SK-N-SH treated with all-trans-retinoic acid at 6 μM for 48 hours (cell line): Measurements from ENCODE around the gene TYK2.

ENCODE experiments used
- ISL1 ChIP-seq: fragments of 250-450 bp; sonication (Bioruptor Pico); IDR thresholded peaks from 2 replicates; pipeline ENCODE4 v2.1.2; 2022; ENCODE audit warnings: mild to moderate bottlenecking, moderate library complexity
- OSR1 ChIP-seq: fragments of 250-450 bp; sonication (Bioruptor Pico); IDR thresholded peaks from 2 replicates; pipeline ENCODE4 v1.8.0; 2022; ENCODE audit warnings: moderate library complexity, mild to moderate bottlenecking, inconsistent platforms
- PPARA ChIP-seq: fragments of 250-450 bp; sonication (Bioruptor Pico); IDR thresholded peaks from 2 replicates; pipeline ENCODE4 v1.5.0; 2020; ENCODE audit warnings: mild to moderate bottlenecking, borderline replicate concordance
- RARB ChIP-seq: fragments of 250-450 bp; sonication (Bioruptor Pico); IDR thresholded peaks from 2 replicates; pipeline ENCODE4 v1.8.0; 2021; ENCODE audit warnings: mild to moderate bottlenecking, moderate library complexity
- TCF4 ChIP-seq: fragments of 250-450 bp; sonication (Bioruptor Pico); IDR thresholded peaks from 2 replicates; pipeline ENCODE4 v1.8.0; 2021; ENCODE audit warnings: mild to moderate bottlenecking, moderate library complexity, borderline replicate concordance
- ZNF565 ChIP-seq: fragments of 450-650 bp; formaldehyde crosslinking; conservative IDR thresholded peaks from 2 replicates; pipeline ENCODE4 v1.5.0; 2020; ENCODE audit warnings: low read depth, mild to moderate bottlenecking, moderate library complexity
- ZNF8 ChIP-seq: fragments of 450-650 bp; formaldehyde crosslinking; IDR thresholded peaks from 2 replicates; pipeline ENCODE4 v1.5.0; 2020; ENCODE audit warnings: mild to moderate bottlenecking, moderate library complexity
- TF ChIP-seq, protein P1 (sequence below): fragments of 250-450 bp; sonication (Bioruptor Pico); IDR thresholded peaks from 2 replicates; pipeline ENCODE4 v1.8.0; 2020; ENCODE audit warnings: mild to moderate bottlenecking, moderate library complexity, borderline replicate concordance
- TF ChIP-seq, protein P2 (sequence below): fragments of 250-450 bp; sonication (Bioruptor Pico); IDR thresholded peaks from 2 replicates; pipeline ENCODE4 v1.8.0; 2021; ENCODE audit warnings: low read depth, mild to moderate bottlenecking, moderate library complexity, borderline replicate concordance
- TF ChIP-seq, protein P3 (sequence below): fragments of 250-450 bp; sonication (Bioruptor Pico); IDR thresholded peaks from 2 replicates; pipeline ENCODE4 v1.5.1; 2020; ENCODE audit warnings: low read depth, mild to moderate bottlenecking, moderate library complexity

DNA sequence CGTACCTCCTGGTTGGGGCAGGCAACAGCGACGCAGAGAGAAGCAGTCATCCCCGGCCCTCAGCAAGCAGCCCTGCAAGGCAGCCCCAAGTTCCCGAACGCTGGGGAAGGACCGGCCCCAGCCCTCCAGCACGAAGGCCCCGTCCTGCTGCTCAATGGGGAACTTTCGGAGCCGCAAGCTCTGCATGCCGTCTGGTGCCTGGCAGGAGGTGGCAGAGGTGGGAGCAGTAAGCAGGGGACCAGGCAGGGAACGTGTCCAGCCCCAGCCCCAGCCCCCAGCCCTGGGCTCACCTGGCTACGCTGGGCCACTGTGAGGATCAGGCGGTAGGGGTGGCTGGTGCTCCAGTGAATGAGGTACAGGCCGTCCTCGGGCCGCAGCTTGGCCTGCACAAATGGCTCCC lies 18.1 kb downstream of the TYK2 start:
- TF ChIP-seq ISL1 (no peak), ZNF565 (no peak), OSR1 (CRISPR knock-in tag) (no peak), ZNF8 (no peak), RARB (no peak), PPARA (CRISPR knock-in tag) (no peak), TCF4 (CRISPR knock-in tag) (no peak)
- TF ChIP-seq, protein P1, sequence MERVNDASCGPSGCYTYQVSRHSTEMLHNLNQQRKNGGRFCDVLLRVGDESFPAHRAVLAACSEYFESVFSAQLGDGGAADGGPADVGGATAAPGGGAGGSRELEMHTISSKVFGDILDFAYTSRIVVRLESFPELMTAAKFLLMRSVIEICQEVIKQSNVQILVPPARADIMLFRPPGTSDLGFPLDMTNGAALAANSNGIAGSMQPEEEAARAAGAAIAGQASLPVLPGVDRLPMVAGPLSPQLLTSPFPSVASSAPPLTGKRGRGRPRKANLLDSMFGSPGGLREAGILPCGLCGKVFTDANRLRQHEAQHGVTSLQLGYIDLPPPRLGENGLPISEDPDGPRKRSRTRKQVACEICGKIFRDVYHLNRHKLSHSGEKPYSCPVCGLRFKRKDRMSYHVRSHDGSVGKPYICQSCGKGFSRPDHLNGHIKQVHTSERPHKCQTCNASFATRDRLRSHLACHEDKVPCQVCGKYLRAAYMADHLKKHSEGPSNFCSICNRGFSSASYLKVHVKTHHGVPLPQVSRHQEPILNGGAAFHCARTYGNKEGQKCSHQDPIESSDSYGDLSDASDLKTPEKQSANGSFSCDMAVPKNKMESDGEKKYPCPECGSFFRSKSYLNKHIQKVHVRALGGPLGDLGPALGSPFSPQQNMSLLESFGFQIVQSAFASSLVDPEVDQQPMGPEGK: no peak
- TF ChIP-seq, protein P2, sequence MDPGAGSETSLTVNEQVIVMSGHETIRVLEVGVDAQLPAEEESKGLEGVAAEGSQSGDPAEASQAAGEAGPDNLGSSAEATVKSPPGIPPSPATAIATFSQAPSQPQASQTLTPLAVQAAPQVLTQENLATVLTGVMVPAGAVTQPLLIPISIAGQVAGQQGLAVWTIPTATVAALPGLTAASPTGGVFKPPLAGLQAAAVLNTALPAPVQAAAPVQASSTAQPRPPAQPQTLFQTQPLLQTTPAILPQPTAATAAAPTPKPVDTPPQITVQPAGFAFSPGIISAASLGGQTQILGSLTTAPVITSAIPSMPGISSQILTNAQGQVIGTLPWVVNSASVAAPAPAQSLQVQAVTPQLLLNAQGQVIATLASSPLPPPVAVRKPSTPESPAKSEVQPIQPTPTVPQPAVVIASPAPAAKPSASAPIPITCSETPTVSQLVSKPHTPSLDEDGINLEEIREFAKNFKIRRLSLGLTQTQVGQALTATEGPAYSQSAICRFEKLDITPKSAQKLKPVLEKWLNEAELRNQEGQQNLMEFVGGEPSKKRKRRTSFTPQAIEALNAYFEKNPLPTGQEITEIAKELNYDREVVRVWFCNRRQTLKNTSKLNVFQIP: no peak
- TF ChIP-seq, protein P3, sequence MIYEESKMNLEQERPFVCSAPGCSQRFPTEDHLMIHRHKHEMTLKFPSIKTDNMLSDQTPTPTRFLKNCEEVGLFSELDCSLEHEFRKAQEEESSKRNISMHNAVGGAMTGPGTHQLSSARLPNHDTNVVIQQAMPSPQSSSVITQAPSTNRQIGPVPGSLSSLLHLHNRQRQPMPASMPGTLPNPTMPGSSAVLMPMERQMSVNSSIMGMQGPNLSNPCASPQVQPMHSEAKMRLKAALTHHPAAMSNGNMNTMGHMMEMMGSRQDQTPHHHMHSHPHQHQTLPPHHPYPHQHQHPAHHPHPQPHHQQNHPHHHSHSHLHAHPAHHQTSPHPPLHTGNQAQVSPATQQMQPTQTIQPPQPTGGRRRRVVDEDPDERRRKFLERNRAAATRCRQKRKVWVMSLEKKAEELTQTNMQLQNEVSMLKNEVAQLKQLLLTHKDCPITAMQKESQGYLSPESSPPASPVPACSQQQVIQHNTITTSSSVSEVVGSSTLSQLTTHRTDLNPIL (CRISPR knock-in tag): no peak
